GM23338 (cell line): ENCODE data around the gene OVCA2. TPM values are rescaled to one million over a fixed set of nuclear protein-coding genes. Genes with fewer than 3 reads are reported as not detected.

Experiments
- ATAC-seq: fragments of 200-7000 bp; cut with Tn5 transposase; 3 replicates; pipeline ENCODE4 v1.9.1; 2020
- DNase-seq: peaks from one replicate; pipeline ENCODE4 v3.0.0-alpha.2; 2015; ENCODE audit warnings: low spot score
- H2AFZ ChIP-seq: fragments of 200-600 bp; sonication (generic); 2 replicates; pipeline ENCODE4 v1.8.0; 2016; ENCODE audit warnings: antibody characterized with exemption, mild to moderate bottlenecking, moderate library complexity
- H3F3A ChIP-seq: fragments of 200-600 bp; sonication (generic); replicated peaks from 2 replicates; pipeline ENCODE4 v1.8.0; 2017; ENCODE audit warnings: antibody characterized with exemption, mixed run types, low read depth
- H3K27ac ChIP-seq: fragments of 200-600 bp; sonication (generic); 2 replicates; pipeline ENCODE4 v1.6.1; 2016; ENCODE audit warnings: low read depth
- H3K27me3 ChIP-seq: fragments of 200-600 bp; sonication (generic); 2 replicates; pipeline ENCODE4 v1.8.0; 2016; ENCODE audit warnings: mild to moderate bottlenecking, mixed run types, moderate library complexity; ENCODE audit not compliant: insufficient read depth
- H3K36me3 ChIP-seq: fragments of 200-600 bp; sonication (generic); 2 replicates; pipeline ENCODE4 v1.8.0; 2016; ENCODE audit warnings: mild to moderate bottlenecking; ENCODE audit not compliant: insufficient read depth
- H3K4me1 ChIP-seq: fragments of 200-600 bp; sonication (generic); 2 replicates; pipeline ENCODE4 v1.8.0; 2016; ENCODE audit warnings: mild to moderate bottlenecking, moderate library complexity; ENCODE audit not compliant: insufficient read depth
- H3K4me2 ChIP-seq: fragments of 200-600 bp; sonication (generic); 2 replicates; pipeline ENCODE4 v1.7.1; 2017; ENCODE audit warnings: mixed run types
- H3K4me3 ChIP-seq: fragments of 200-600 bp; sonication (generic); 2 replicates; pipeline ENCODE4 v1.6.1; 2016; ENCODE audit warnings: mixed run types
- H3K79me2 ChIP-seq: fragments of 200-600 bp; sonication (generic); replicated peaks from 2 replicates; pipeline ENCODE4 v1.8.0; 2017; ENCODE audit warnings: mild to moderate bottlenecking; ENCODE audit not compliant: insufficient read depth
- H3K9me2 ChIP-seq: fragments of 200-600 bp; sonication (generic); 2 replicates; pipeline ENCODE4 v1.8.0; 2017; ENCODE audit not compliant: insufficient read depth
- H4K20me1 ChIP-seq: fragments of 200-600 bp; sonication (generic); replicated peaks from 2 replicates; pipeline ENCODE4 v1.8.0; 2017; ENCODE audit warnings: mild to moderate bottlenecking; ENCODE audit not compliant: insufficient read depth
- H3K27ac Mint-ChIP-seq: 2 replicates; pipeline ENCODE4 v1.8.0; 2020; ENCODE audit warnings: inconsistent platforms, mild to moderate bottlenecking, moderate library complexity, mixed read lengths
- H3K27me3 Mint-ChIP-seq: 3 replicates; pipeline ENCODE4 v1.8.0; 2022; ENCODE audit warnings: low read depth, mild to moderate bottlenecking, moderate library complexity, mixed read lengths, inconsistent platforms; ENCODE audit not compliant: insufficient read depth, poor library complexity
- H3K36me3 Mint-ChIP-seq: 3 replicates; pipeline ENCODE4 v1.8.0; 2021; ENCODE audit warnings: low read depth, mild to moderate bottlenecking, inconsistent platforms, moderate library complexity, mixed read lengths
- H3K4me1 Mint-ChIP-seq: 3 replicates; pipeline ENCODE4 v1.8.0; 2020; ENCODE audit warnings: mild to moderate bottlenecking, inconsistent platforms, mixed read lengths
- H3K4me3 Mint-ChIP-seq: 3 replicates; pipeline ENCODE4 v1.8.0; 2021; ENCODE audit warnings: moderate library complexity, mild to moderate bottlenecking, inconsistent platforms, mixed read lengths
- H3K9me3 Mint-ChIP-seq: 3 replicates; pipeline ENCODE4 v1.8.0; 2020; ENCODE audit warnings: moderate library complexity, mild to moderate bottlenecking, inconsistent platforms, mixed read lengths
- CREB1 ChIP-seq: fragments of 250-450 bp; sonication (Bioruptor Pico); IDR thresholded peaks from 2 replicates; pipeline ENCODE4 v1.5.0; 2020; ENCODE audit warnings: low read depth, mild to moderate bottlenecking, moderate library complexity
- EZH2 ChIP-seq: fragments of 200-600 bp; sonication (generic); IDR thresholded peaks from one replicate; pipeline ENCODE4 v1.8.0; 2017; ENCODE audit warnings: antibody characterized with exemption, mild to moderate bottlenecking, low read depth; ENCODE audit not compliant: unreplicated experiment
- EZH2phosphoT487 ChIP-seq: fragments of 200-600 bp; sonication (generic); IDR thresholded peaks from one replicate; pipeline ENCODE4 v1.8.1; 2018; ENCODE audit warnings: antibody characterized with exemption; ENCODE audit not compliant: unreplicated experiment
- JUNB ChIP-seq: IDR thresholded peaks from one replicate; pipeline ENCODE4 v1.6.1; 2016; ENCODE audit warnings: antibody characterized with exemption; ENCODE audit not compliant: unreplicated experiment
- NANOG ChIP-seq: IDR thresholded peaks from 2 replicates; pipeline ENCODE4 v1.6.1; 2016; ENCODE audit warnings: antibody characterized with exemption, borderline replicate concordance
- POLR2AphosphoS5 ChIP-seq: IDR thresholded peaks from 2 replicates; pipeline ENCODE4 v1.6.1; 2016; ENCODE audit warnings: antibody characterized with exemption, low read depth
- STAT1 ChIP-seq: IDR thresholded peaks from one replicate; pipeline ENCODE4 v1.6.1; 2016; ENCODE audit warnings: antibody characterized with exemption; ENCODE audit not compliant: unreplicated experiment
- ZNF114 ChIP-seq: fragments of 250-450 bp; sonication (Bioruptor Pico); IDR thresholded peaks from 2 replicates; pipeline ENCODE4 v1.5.0; 2020; ENCODE audit warnings: mild to moderate bottlenecking, moderate library complexity
- ZNF331 ChIP-seq: fragments of 250-450 bp; sonication (Bioruptor Pico); IDR thresholded peaks from 2 replicates; pipeline ENCODE4 v1.5.0; 2020; ENCODE audit warnings: low read depth, mild to moderate bottlenecking, moderate library complexity
- polyA plus RNA-seq: library from polyadenylated mRNA; unstranded; fragments of >200 nt; fragmentation: Nextera tagmentation; extraction: Ambion mirVana; gene quantifications from 2 replicates; pipeline ENCODE4 v1.2.1, GENCODE V29; 2016
- total RNA-seq: library from RNA; depleted of rRNA; stranded (reverse); fragments of >200 nt; shearing (Covaris generic); gene quantifications from 2 replicates; pipeline ENCODE4 v1.2.3, GENCODE V29; 2014
- TF ChIP-seq, protein P1 (sequence below): fragments of 250-450 bp; sonication (Bioruptor Pico); IDR thresholded peaks from 2 replicates; pipeline ENCODE4 v1.5.0; 2020; ENCODE audit warnings: mild to moderate bottlenecking, moderate library complexity
- TF ChIP-seq, protein P2 (sequence below), 2 experiments: fragments of 200-600 bp in 1 of 2; sonication (generic) in 1 of 2; conservative IDR thresholded peaks; 2 replicates each; pipeline versions ENCODE4 v1.5.1 to v1.6.1; 2016 to 2017; ENCODE audit warnings: antibody characterized with exemption in 2 of 2, low read depth in 2 of 2, mild to moderate bottlenecking in 2 of 2, moderate library complexity in 1 of 2
- TF ChIP-seq, protein P3 (sequence below): IDR thresholded peaks from 2 replicates; pipeline ENCODE4 v1.6.1; 2016; ENCODE audit warnings: antibody characterized with exemption
- TF ChIP-seq, protein P4 (sequence below): IDR thresholded peaks from one replicate; pipeline ENCODE4 v1.6.1; 2018; ENCODE audit warnings: antibody characterized with exemption; ENCODE audit not compliant: unreplicated experiment

Gene OVCA2
- total and polyA plus RNA-seq, 2 experiments from 2014 or later = 15.9 to 21.3 TPM

DNA sequence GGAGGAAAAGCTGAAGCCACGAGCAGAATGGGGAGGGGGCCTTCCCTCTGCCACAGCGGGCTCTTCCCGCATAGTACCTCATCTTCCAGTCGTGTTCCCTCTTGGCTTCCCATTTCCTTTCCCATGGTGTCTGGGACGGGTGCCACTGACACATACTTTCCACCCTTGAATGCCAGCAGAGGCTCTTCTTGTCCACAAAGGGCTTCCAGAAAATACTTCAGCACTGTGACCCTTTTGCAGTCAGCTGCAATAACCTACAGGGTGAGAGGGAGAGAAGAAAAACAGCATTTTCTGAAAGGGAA is 43.8 kb downstream of the OVCA2 start (continued):
- TF ChIP-seq, protein P1, sequence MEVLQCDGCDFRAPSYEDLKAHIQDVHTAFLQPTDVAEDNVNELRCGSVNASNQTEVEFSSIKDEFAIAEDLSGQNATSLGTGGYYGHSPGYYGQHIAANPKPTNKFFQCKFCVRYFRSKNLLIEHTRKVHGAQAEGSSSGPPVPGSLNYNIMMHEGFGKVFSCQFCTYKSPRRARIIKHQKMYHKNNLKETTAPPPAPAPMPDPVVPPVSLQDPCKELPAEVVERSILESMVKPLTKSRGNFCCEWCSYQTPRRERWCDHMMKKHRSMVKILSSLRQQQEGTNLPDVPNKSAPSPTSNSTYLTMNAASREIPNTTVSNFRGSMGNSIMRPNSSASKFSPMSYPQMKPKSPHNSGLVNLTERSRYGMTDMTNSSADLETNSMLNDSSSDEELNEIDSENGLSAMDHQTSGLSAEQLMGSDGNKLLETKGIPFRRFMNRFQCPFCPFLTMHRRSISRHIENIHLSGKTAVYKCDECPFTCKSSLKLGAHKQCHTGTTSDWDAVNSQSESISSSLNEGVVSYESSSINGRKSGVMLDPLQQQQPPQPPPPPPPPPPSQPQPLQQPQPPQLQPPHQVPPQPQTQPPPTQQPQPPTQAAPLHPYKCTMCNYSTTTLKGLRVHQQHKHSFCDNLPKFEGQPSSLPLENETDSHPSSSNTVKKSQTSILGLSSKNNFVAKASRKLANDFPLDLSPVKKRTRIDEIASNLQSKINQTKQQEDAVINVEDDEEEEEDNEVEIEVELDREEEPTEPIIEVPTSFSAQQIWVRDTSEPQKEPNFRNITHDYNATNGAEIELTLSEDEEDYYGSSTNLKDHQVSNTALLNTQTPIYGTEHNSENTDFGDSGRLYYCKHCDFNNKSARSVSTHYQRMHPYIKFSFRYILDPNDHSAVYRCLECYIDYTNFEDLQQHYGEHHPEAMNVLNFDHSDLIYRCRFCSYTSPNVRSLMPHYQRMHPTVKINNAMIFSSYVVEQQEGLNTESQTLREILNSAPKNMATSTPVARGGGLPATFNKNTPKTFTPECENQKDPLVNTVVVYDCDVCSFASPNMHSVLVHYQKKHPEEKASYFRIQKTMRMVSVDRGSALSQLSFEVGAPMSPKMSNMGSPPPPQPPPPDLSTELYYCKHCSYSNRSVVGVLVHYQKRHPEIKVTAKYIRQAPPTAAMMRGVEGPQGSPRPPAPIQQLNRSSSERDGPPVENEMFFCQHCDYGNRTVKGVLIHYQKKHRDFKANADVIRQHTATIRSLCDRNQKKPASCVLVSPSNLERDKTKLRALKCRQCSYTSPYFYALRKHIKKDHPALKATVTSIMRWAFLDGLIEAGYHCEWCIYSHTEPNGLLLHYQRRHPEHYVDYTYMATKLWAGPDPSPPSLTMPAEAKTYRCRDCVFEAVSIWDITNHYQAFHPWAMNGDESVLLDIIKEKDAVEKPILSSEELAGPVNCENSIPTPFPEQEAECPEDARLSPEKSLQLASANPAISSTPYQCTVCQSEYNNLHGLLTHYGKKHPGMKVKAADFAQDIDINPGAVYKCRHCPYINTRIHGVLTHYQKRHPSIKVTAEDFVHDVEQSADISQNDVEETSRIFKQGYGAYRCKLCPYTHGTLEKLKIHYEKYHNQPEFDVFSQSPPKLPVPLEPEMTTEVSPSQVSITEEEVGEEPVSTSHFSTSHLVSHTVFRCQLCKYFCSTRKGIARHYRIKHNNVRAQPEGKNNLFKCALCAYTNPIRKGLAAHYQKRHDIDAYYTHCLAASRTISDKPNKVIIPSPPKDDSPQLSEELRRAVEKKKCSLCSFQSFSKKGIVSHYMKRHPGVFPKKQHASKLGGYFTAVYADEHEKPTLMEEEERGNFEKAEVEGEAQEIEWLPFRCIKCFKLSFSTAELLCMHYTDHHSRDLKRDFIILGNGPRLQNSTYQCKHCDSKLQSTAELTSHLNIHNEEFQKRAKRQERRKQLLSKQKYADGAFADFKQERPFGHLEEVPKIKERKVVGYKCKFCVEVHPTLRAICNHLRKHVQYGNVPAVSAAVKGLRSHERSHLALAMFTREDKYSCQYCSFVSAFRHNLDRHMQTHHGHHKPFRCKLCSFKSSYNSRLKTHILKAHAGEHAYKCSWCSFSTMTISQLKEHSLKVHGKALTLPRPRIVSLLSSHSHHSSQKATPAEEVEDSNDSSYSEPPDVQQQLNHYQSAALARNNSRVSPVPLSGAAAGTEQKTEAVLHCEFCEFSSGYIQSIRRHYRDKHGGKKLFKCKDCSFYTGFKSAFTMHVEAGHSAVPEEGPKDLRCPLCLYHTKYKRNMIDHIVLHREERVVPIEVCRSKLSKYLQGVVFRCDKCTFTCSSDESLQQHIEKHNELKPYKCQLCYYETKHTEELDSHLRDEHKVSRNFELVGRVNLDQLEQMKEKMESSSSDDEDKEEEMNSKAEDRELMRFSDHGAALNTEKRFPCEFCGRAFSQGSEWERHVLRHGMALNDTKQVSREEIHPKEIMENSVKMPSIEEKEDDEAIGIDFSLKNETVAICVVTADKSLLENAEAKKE (CRISPR knock-in tag) = no peak
- TF ChIP-seq NANOG (no peak), EZH2phosphoT487 (no peak), JUNB (no peak), POLR2AphosphoS5 (no peak)

DNA sequence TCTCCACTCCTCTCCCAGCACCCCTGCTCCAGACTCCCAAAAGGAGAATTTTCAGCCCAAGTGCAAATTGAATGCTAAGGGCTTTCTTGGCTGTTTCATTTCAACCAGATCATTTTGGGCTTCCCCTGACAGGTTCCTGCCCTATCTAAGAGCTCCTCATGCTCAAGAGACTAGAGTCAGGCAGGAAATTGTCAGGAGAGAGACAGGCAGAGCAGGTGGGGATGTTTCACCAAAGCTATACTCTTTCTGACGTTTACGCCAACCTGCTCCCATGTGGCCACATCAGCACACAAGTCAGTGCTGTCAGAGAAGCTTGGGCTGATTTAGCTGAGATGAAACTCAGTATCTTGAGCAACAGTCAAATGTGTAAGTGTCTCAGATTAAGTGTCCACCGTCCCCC is 44.5 kb downstream of the OVCA2 start:
- H3K79me2 ChIP-seq = no peaks in the 10 kb centered on the region
- no peaks in the 10 kb centered on the region; the same call in 1 of the 3 replicates for H3K36me3 Mint-ChIP-seq
- no peak overlapping the region for H2AFZ ChIP-seq
- DNase-seq = no peak
- no peak overlapping the region for H3K4me3 ChIP-seq
- no peak overlapping the region for H3K4me3 Mint-ChIP-seq
- peaks cover 17% of the 10 kb centered on the region for H3K4me1 ChIP-seq
- no peak overlapping the region for H3K4me2 ChIP-seq
- no peak overlapping the region for H3K27ac Mint-ChIP-seq
- no peaks in the 10 kb centered on the region for H3K9me3 Mint-ChIP-seq
- no peak overlapping the region for H3K27ac ChIP-seq
- no peaks in the 10 kb centered on the region for H4K20me1 ChIP-seq
- no peaks in the 10 kb centered on the region for H3K27me3 ChIP-seq
- peaks cover 2% of the 10 kb centered on the region for H3K27me3 Mint-ChIP-seq
- H3K36me3 ChIP-seq = no peaks in the 10 kb centered on the region
- H3K4me1 Mint-ChIP-seq = peaks cover 38% of the 10 kb centered on the region
- no peaks in the 10 kb centered on the region for H3K9me2 ChIP-seq
- no peak for ATAC-seq
- no peaks in the 10 kb centered on the region for H3F3A ChIP-seq
- TF ChIP-seq, protein P2, sequence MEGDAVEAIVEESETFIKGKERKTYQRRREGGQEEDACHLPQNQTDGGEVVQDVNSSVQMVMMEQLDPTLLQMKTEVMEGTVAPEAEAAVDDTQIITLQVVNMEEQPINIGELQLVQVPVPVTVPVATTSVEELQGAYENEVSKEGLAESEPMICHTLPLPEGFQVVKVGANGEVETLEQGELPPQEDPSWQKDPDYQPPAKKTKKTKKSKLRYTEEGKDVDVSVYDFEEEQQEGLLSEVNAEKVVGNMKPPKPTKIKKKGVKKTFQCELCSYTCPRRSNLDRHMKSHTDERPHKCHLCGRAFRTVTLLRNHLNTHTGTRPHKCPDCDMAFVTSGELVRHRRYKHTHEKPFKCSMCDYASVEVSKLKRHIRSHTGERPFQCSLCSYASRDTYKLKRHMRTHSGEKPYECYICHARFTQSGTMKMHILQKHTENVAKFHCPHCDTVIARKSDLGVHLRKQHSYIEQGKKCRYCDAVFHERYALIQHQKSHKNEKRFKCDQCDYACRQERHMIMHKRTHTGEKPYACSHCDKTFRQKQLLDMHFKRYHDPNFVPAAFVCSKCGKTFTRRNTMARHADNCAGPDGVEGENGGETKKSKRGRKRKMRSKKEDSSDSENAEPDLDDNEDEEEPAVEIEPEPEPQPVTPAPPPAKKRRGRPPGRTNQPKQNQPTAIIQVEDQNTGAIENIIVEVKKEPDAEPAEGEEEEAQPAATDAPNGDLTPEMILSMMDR (conservative IDR thresholded peaks at IDR 0.05; ENCODE audit: low read depth in 2 of 2) = no peak
- TF ChIP-seq ZNF114 (no peak), STAT1 (no peak), CREB1 (CRISPR knock-in tag) (no peak), JUNB (no peak), NANOG (no peak), ZNF331 (CRISPR knock-in tag) (no peak), EZH2 (no peak), EZH2phosphoT487 (no peak), POLR2AphosphoS5 (no peak)
- TF ChIP-seq, protein P3, sequence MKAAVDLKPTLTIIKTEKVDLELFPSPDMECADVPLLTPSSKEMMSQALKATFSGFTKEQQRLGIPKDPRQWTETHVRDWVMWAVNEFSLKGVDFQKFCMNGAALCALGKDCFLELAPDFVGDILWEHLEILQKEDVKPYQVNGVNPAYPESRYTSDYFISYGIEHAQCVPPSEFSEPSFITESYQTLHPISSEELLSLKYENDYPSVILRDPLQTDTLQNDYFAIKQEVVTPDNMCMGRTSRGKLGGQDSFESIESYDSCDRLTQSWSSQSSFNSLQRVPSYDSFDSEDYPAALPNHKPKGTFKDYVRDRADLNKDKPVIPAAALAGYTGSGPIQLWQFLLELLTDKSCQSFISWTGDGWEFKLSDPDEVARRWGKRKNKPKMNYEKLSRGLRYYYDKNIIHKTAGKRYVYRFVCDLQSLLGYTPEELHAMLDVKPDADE = no peak
- TF ChIP-seq, protein P4, sequence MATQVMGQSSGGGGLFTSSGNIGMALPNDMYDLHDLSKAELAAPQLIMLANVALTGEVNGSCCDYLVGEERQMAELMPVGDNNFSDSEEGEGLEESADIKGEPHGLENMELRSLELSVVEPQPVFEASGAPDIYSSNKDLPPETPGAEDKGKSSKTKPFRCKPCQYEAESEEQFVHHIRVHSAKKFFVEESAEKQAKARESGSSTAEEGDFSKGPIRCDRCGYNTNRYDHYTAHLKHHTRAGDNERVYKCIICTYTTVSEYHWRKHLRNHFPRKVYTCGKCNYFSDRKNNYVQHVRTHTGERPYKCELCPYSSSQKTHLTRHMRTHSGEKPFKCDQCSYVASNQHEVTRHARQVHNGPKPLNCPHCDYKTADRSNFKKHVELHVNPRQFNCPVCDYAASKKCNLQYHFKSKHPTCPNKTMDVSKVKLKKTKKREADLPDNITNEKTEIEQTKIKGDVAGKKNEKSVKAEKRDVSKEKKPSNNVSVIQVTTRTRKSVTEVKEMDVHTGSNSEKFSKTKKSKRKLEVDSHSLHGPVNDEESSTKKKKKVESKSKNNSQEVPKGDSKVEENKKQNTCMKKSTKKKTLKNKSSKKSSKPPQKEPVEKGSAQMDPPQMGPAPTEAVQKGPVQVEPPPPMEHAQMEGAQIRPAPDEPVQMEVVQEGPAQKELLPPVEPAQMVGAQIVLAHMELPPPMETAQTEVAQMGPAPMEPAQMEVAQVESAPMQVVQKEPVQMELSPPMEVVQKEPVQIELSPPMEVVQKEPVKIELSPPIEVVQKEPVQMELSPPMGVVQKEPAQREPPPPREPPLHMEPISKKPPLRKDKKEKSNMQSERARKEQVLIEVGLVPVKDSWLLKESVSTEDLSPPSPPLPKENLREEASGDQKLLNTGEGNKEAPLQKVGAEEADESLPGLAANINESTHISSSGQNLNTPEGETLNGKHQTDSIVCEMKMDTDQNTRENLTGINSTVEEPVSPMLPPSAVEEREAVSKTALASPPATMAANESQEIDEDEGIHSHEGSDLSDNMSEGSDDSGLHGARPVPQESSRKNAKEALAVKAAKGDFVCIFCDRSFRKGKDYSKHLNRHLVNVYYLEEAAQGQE = no peak
